ENCODE results near the gene LMAN1.

LMAN1 gene

GRCh38 chr18:59306640-59307039 is 52.4 kb downstream of the LMAN1 start:
- Histone ChIP-seq H3K27ac (ENCODE audit: low read depth, low read length, poor library complexity, severe bottlenecking) (no peak overlapping the region), H3K9me3 (ENCODE audit: low read length) (no peaks in the 10 kb centered on the region), H3K4me2 (ENCODE audit: low read length) (no peak overlapping the region), H2AFZ (ENCODE audit: low read length) (no peak overlapping the region), H3K9ac (ENCODE audit: low read length) (no peak overlapping the region), H3F3A (ENCODE audit: insufficient read depth, low read length) (no peaks in the 10 kb centered on the region), H3K36me3 (ENCODE audit: insufficient read depth, low read length) (no peaks in the 10 kb centered on the region), H3K9me2 (ENCODE audit: low read depth, low read length) (no peaks in the 10 kb centered on the region), H3K27me3 (ENCODE audit: insufficient read depth, low read length) (0 out of 2 replicates have a peak, but pooled peaks cover 3% of the 10 kb centered on the region), H4K20me1 (ENCODE audit: insufficient read depth, low read length) (no peaks in the 10 kb centered on the region), H3K79me2 (ENCODE audit: insufficient read depth, low read length) (no peaks in the 10 kb centered on the region), H3K4me3 (ENCODE audit: low read depth, low read length, poor library complexity, severe bottlenecking) (no peak overlapping the region), H3K4me1 (ENCODE audit: insufficient read depth, low read length, severe bottlenecking) (no peaks in the 10 kb centered on the region)
- TF ChIP-seq CTCF (IDR thresholded peaks at IDR 0.05; ENCODE audit: low read length) (no peak), EZH2 (IDR thresholded peaks at IDR 0.05; ENCODE audit: borderline replicate concordance, low read length) (no peak)

GRCh38 chr18:59305295-59305694 is 53.8 kb downstream of the LMAN1 start:
- no peaks in the 10 kb centered on the region for H4K20me1 ChIP-seq (ENCODE audit: insufficient read depth, low read length)
- TF ChIP-seq EZH2 (IDR thresholded peaks at IDR 0.05; ENCODE audit: borderline replicate concordance, low read length): no peak
- no peak for TF ChIP-seq CTCF (IDR thresholded peaks at IDR 0.05; ENCODE audit: low read length)
- no peak overlapping the region for H3K9ac ChIP-seq (ENCODE audit: low read length)
- H3K79me2 ChIP-seq (ENCODE audit: insufficient read depth, low read length): no peaks in the 10 kb centered on the region
- H3K4me2 ChIP-seq (ENCODE audit: low read length): no peak overlapping the region
- H3K4me3 ChIP-seq (ENCODE audit: low read depth, low read length, poor library complexity, severe bottlenecking): no peak overlapping the region
- no peaks in the 10 kb centered on the region for H3K9me2 ChIP-seq (ENCODE audit: low read depth, low read length)
- no peak overlapping the region for H2AFZ ChIP-seq (ENCODE audit: low read length)
- H3F3A ChIP-seq (ENCODE audit: insufficient read depth, low read length): no peaks in the 10 kb centered on the region
- no peaks in the 10 kb centered on the region for H3K36me3 ChIP-seq (ENCODE audit: insufficient read depth, low read length)
- H3K4me1 ChIP-seq (ENCODE audit: insufficient read depth, low read length, severe bottlenecking): no peaks in the 10 kb centered on the region
- H3K9me3 ChIP-seq (ENCODE audit: low read length): no peaks in the 10 kb centered on the region
- no peak overlapping the region for H3K27ac ChIP-seq (ENCODE audit: low read depth, low read length, poor library complexity, severe bottlenecking)
- 0 out of 2 replicates have a peak, but pooled peaks cover 3% of the 10 kb centered on the region for H3K27me3 ChIP-seq (ENCODE audit: insufficient read depth, low read length)

DNA sequence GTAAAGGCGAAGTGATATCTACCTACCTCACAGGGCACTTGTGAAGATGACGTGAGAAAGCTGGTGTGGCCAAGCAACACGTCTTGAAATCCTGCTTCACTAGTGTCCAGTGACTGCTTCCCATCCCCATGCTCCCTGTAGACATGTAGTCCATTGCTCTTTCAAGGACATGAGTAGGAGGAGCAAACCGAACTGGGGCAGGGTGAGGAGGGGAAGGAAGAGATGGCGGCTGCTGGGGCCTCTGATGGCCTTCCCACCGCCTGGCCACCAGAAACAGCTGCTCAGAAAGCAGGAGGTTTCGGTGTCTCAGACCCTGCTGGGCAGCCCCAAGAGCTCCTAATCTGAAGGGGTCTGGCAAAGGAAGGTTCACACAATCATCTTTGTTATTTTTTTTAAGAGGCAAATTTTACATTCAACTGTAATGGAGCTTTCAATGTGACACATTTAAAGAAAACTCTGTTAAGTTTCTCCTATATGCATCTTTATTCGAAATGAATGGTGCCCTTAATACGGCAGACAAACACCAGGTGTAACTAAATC is 55.3 kb downstream of the LMAN1 start:
- Histone ChIP-seq H3K27ac (ENCODE audit: low read depth, low read length, poor library complexity, severe bottlenecking) (no peak overlapping the region), H3K4me1 (ENCODE audit: insufficient read depth, low read length, severe bottlenecking) (no peaks in the 10 kb centered on the region), H3K9me2 (ENCODE audit: low read depth, low read length) (no peaks in the 10 kb centered on the region), H2AFZ (ENCODE audit: low read length) (no peak overlapping the region), H4K20me1 (ENCODE audit: insufficient read depth, low read length) (no peaks in the 10 kb centered on the region), H3K27me3 (ENCODE audit: insufficient read depth, low read length) (no peaks in the 10 kb centered on the region), H3K9ac (ENCODE audit: low read length) (no peak overlapping the region), H3F3A (ENCODE audit: insufficient read depth, low read length) (no peaks in the 10 kb centered on the region), H3K36me3 (ENCODE audit: insufficient read depth, low read length) (no peaks in the 10 kb centered on the region), H3K9me3 (ENCODE audit: low read length) (no peaks in the 10 kb centered on the region), H3K79me2 (ENCODE audit: insufficient read depth, low read length) (no peaks in the 10 kb centered on the region), H3K4me2 (ENCODE audit: low read length) (no peak overlapping the region), H3K4me3 (ENCODE audit: low read depth, low read length, poor library complexity, severe bottlenecking) (no peak overlapping the region)
- TF ChIP-seq CTCF (IDR thresholded peaks at IDR 0.05; ENCODE audit: low read length) (no peak), EZH2 (IDR thresholded peaks at IDR 0.05; ENCODE audit: borderline replicate concordance, low read length) (no peak)
